HepG2 (cell line): Measurements from ENCODE around the gene CAMTA1. TPM values are rescaled to one million over a fixed set of nuclear protein-coding genes. Genes with fewer than 3 reads are reported as not detected.

Experiments
- ATAC-seq: fragments of 200-7000 bp; cut with Tn5 transposase; 3 replicates; pipeline ENCODE4 v1.9.1; 2020; ENCODE audit warnings: mild to moderate bottlenecking, moderate library complexity
- BruUV-seq: library from RNA; stranded (reverse); fragments of 400-500 nt; replicated peaks from 2 replicates; lab custom pipeline; 2021; lab: Mats Ljungman, UMichigan
- CTCF ChIA-PET: fragments of 300-600 bp; formaldehyde crosslinking; extraction: SDS; loops from one replicate; lab custom pipeline; 2021; ENCODE audit warnings: low total read pairs, inconsistent platforms, low intra/inter-chr PET ratio; lab: Yijun Ruan, JAX
- POLR2A ChIA-PET: fragments of 350-600 bp; sonication (Branson Sonifier 250); formaldehyde crosslinking; loops from one replicate; lab custom pipeline; 2020; ENCODE audit warnings: antibody characterized with exemption, inconsistent platforms; lab: Yijun Ruan, JAX
- DNase-seq: peaks from one replicate; pipeline ENCODE4 v3.0.0-alpha.2; 2015; ENCODE audit warnings: low spot score
- FAIRE-seq: peaks from 3 replicates; lab custom pipeline; 2011; peaks lifted over from hg19 to GRCh38; lab: Jason Lieb, UNC
- H2AFZ ChIP-seq: one replicate; pipeline ENCODE4 v1.6.1; 2011; ENCODE audit warnings: low read length, inconsistent platforms
- H3K27ac ChIP-seq: fragments of 300-600 bp; 3 replicates; pipeline ENCODE4 v1.8.0; 2011; ENCODE audit warnings: mixed run types, mild to moderate bottlenecking, mixed read lengths, low read length, inconsistent platforms; ENCODE audit not compliant: insufficient read depth; ENCODE audit errors: extremely low read length
- H3K27me3 ChIP-seq, 2 experiments: fragments of 200-600 bp in 1 of 2; 2 replicates in 1 of 2; 3 replicates in 1 of 2; pipeline versions ENCODE4 v1.6.0 to v1.8.0; 2011; ENCODE audit warnings: low read length in 2 of 2, mild to moderate bottlenecking in 2 of 2, moderate library complexity in 2 of 2, inconsistent platforms in 1 of 2; ENCODE audit not compliant: insufficient read depth in 2 of 2, control insufficient read depth in 1 of 2
- H3K36me3 ChIP-seq, 2 experiments: fragments of 200-600 bp in 1 of 2; replicated peaks in 1 of 2; 2 replicates in 1 of 2; 3 replicates in 1 of 2; pipeline versions ENCODE4 v1.5.1 to v1.8.0; 2011; ENCODE audit warnings: low read length in 2 of 2, inconsistent platforms in 1 of 2; ENCODE audit not compliant: insufficient read depth in 2 of 2, control insufficient read depth in 1 of 2
- H3K4me1 ChIP-seq: 2 replicates; pipeline ENCODE4 v1.5.1; 2012; ENCODE audit warnings: low read length, inconsistent platforms; ENCODE audit not compliant: insufficient read depth
- H3K4me2 ChIP-seq: 2 replicates; pipeline ENCODE4 v1.6.0; 2011; ENCODE audit warnings: low read depth, low read length, inconsistent platforms
- H3K4me3 ChIP-seq, 3 experiments: fragments of 200-600 bp in 1 of 3; sonication (generic), shearing (Covaris generic) in 1 of 3; replicated peaks in 1 of 3; 2 replicates each; pipeline ENCODE4 v1.5.1; 2011 to 2016; ENCODE audit warnings: low read length in 3 of 3, inconsistent platforms in 2 of 3, low read depth in 2 of 3, mild to moderate bottlenecking in 2 of 3, control low read depth in 1 of 3, mixed read lengths in 1 of 3; ENCODE audit not compliant: insufficient read depth in 1 of 3
- H3K79me2 ChIP-seq: one replicate; pipeline ENCODE4 v1.6.1; 2011; ENCODE audit warnings: low read length, inconsistent platforms; ENCODE audit not compliant: insufficient read depth
- H3K9ac ChIP-seq: 2 replicates; pipeline ENCODE4 v1.6.0; 2011; ENCODE audit warnings: mild to moderate bottlenecking, low read depth, low read length, inconsistent platforms; ENCODE audit not compliant: insufficient read depth
- H3K9me3 ChIP-seq: 2 replicates; pipeline ENCODE4 v1.5.1; 2012; ENCODE audit warnings: mild to moderate bottlenecking, low read length
- H4K20me1 ChIP-seq: 2 replicates; pipeline ENCODE4 v1.6.0; 2011; ENCODE audit warnings: inconsistent platforms, mild to moderate bottlenecking, low read length, moderate library complexity; ENCODE audit not compliant: insufficient read depth
- BRD4 ChIP-seq: sonication (generic); formaldehyde crosslinking; IDR thresholded peaks from 2 replicates; pipeline ENCODE4 v1.4.0; 2020; ENCODE audit warnings: missing genetic modification reagents
- CERS6 ChIP-seq: sonication (generic); formaldehyde crosslinking; IDR thresholded peaks from 2 replicates; pipeline ENCODE4 v1.5.0; 2020; ENCODE audit warnings: missing genetic modification reagents
- EED ChIP-seq: sonication (generic); formaldehyde crosslinking; IDR thresholded peaks from 2 replicates; pipeline ENCODE4 v1.5.0; 2020; ENCODE audit warnings: mild to moderate bottlenecking, missing genetic modification reagents
- MYNN ChIP-seq: sonication (generic); formaldehyde crosslinking; IDR thresholded peaks from 2 replicates; pipeline ENCODE4 v1.4.0; 2020; ENCODE audit warnings: mild to moderate bottlenecking, low read depth, missing genetic modification reagents
- PRPF4 ChIP-seq: fragments of 200-400 bp; formaldehyde crosslinking; IDR thresholded peaks from 2 replicates; pipeline ENCODE4 v1.6.1; 2016; ENCODE audit warnings: low read length, low read depth; ENCODE audit not compliant: poor library complexity, severe bottlenecking
- ZMYM4 ChIP-seq: sonication (generic); formaldehyde crosslinking; IDR thresholded peaks from 2 replicates; pipeline ENCODE4 v1.8.1; 2023; ENCODE audit warnings: mild to moderate bottlenecking, missing genetic modification reagents
- ZNF318 ChIP-seq: sonication (generic); formaldehyde crosslinking; IDR thresholded peaks from 2 replicates; pipeline ENCODE4 v1.4.0; 2020; ENCODE audit warnings: mild to moderate bottlenecking, missing genetic modification reagents
- ZNF570 ChIP-seq: sonication (generic); formaldehyde crosslinking; IDR thresholded peaks from 2 replicates; pipeline ENCODE4 v1.4.0; 2020; ENCODE audit warnings: mild to moderate bottlenecking, missing genetic modification reagents, borderline replicate concordance
- ZNF720 ChIP-seq: sonication (generic); formaldehyde crosslinking; IDR thresholded peaks from 2 replicates; pipeline ENCODE4 v1.4.0; 2020; ENCODE audit warnings: missing genetic modification reagents
- WGBS: methylation state at CpG from one replicate; pipeline ENCODE4 v1.1.6; 2017; ENCODE audit warnings: low lambda C conversion rate; 5-methylcytosine and 5-hydroxymethylcytosine counted together
- in situ Hi-C: cut with HindIII; loops from 2 replicates; pipeline ENCODE4 v1.10.0; 2017; ENCODE audit warnings: low pct_unique_long_range_greater_than_20kb; ENCODE audit not compliant: extremely low pct_ligation_motif_present
- intact Hi-C: fragments of 100-400 bp; cut with micrococcal nuclease; formaldehyde crosslinking; loops from one replicate; pipeline ENCODE4 v1.10.0; 2022; ENCODE audit not compliant: unreplicated experiment
- polyA plus RNA-seq, 8 experiments: library from polyadenylated mRNA; depleted of rRNA in 3 of 8; stranded (reverse) in 7 of 8; unstranded in 1 of 8; fragments of >200 nt; fragmentation: Illumina TruSeq in 4 of 8; extraction: Trizol in 4 of 8; gene quantifications; 2 replicates each; pipeline versions ENCODE4 v1.2.1 to v1.2.3, GENCODE V29; 2011 to 2016; ENCODE audit warnings: low read depth in 4 of 8, missing spikeins in 1 of 8, mixed read lengths in 1 of 8; ENCODE audit not compliant: insufficient read depth in 1 of 8
- total RNA-seq, 5 experiments: library from RNA; depleted of rRNA; stranded (reverse); fragments of >200 nt; fragmentation: Illumina TruSeq; extraction: Trizol; gene quantifications; 2 replicates each; pipeline ENCODE4 v1.2.3, GENCODE V29; 2016; ENCODE audit warnings: low read depth in 1 of 5
- TF ChIP-seq, protein P1 (sequence below): IDR thresholded peaks from 2 replicates; pipeline ENCODE4 v1.6.1; 2018; ENCODE audit warnings: missing genetic modification reagents
- TF ChIP-seq, protein P2 (sequence below): sonication (generic); formaldehyde crosslinking; IDR thresholded peaks from 2 replicates; pipeline ENCODE4 v1.4.0; 2020; ENCODE audit warnings: mild to moderate bottlenecking, missing genetic modification reagents

Gene CAMTA1
- total and polyA plus RNA-seq, 2 of the 13 experiments (the other 11 are each of a cell fraction or from before 2014, with no cell fraction given), result 25.0 to 36.4 TPM

DNA sequence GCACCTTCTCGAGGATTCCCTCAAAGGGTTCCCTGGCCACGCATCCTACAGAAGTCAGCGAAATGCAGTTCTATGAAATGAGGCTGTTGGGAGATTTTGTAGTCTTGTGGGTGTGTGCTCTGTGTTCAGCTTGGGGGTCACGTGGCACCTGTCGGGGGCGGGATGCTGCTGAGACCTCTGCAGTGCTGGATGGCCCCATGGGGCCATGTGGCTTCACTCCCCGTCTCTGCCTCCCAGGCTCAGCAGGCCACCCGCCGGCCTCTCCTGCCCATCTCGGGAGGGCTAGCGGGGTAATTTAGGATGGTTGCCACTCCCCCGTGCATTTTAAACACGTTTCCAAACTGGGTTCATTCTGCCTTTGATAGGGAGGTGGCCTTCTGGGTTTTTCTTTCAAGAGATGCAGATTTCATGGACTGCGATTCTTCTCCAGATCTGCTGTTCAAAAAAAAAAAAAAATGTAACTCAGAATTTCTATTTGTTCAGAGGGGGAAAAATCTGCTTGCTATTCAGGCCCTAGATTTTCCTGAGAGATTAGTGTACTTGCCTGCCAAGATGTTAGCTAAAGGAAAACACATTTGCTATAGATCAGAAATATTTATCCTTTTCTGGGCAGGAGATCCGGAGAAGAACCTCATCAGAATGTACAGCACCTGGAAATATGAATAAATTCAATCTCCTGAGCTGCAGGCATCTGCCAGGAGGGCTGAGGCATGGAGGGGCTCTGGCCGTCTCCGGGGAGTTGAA, 708.6 kb downstream of the CAMTA1 start (continued):
- TF ChIP-seq ZNF720 (no peak), BRD4 (no peak), ZNF570 (CRISPR knock-in tag) (no peak)
- TF ChIP-seq, protein P1, sequence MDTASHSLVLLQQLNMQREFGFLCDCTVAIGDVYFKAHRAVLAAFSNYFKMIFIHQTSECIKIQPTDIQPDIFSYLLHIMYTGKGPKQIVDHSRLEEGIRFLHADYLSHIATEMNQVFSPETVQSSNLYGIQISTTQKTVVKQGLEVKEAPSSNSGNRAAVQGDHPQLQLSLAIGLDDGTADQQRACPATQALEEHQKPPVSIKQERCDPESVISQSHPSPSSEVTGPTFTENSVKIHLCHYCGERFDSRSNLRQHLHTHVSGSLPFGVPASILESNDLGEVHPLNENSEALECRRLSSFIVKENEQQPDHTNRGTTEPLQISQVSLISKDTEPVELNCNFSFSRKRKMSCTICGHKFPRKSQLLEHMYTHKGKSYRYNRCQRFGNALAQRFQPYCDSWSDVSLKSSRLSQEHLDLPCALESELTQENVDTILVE (CRISPR knock-in tag), result no peak

GRCh38 chr1:7495962-7496361, 710.7 kb downstream of the CAMTA1 start:
- DNase-seq (no peak), ATAC-seq (no peak), FAIRE-seq (no peak)
- Histone ChIP-seq H2AFZ (no peak overlapping the region), H3K79me2 (no peaks in the 10 kb centered on the region), H4K20me1 (no peaks in the 10 kb centered on the region), H3K4me1 (no peaks in the 10 kb centered on the region), H3K27ac (no peak overlapping the region), H3K27me3 (peaks cover 2 to 15% of the 10 kb centered on the region in 2 experiments; a peak in 3 of 5 replicates), H3K9me3 (peaks cover 18% of the 10 kb centered on the region), H3K4me2 (no peak overlapping the region), H3K36me3 (no peaks in the 10 kb centered on the region), H3K4me3 (no peak overlapping the region), H3K9ac (no peak overlapping the region)
- ChIA-PET POLR2A (no interaction called here), CTCF (no interaction called here)
- intact Hi-C loops, result no loop called here
- WGBS, result 22% methylated on average over 8 of the region's 11 CpGs
- no TSS peak for BruUV-seq
- in situ Hi-C loops, result no loop called here
- TF ChIP-seq PRPF4 (no peak), EED (no peak), CERS6 (CRISPR knock-in tag) (no peak), ZNF318 (no peak), ZMYM4 (no peak), MYNN (CRISPR knock-in tag) (no peak)
- TF ChIP-seq, protein P2, sequence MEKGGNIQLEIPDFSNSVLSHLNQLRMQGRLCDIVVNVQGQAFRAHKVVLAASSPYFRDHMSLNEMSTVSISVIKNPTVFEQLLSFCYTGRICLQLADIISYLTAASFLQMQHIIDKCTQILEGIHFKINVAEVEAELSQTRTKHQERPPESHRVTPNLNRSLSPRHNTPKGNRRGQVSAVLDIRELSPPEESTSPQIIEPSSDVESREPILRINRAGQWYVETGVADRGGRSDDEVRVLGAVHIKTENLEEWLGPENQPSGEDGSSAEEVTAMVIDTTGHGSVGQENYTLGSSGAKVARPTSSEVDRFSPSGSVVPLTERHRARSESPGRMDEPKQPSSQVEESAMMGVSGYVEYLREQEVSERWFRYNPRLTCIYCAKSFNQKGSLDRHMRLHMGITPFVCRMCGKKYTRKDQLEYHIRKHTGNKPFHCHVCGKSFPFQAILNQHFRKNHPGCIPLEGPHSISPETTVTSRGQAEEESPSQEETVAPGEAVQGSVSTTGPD (CRISPR knock-in tag), result no peak
